Nucleus accumbens (tissue), 56 donors: ENCODE measurements around the gene SF3A1.
"Not testable (repeated sequence)": the region's sequence is repeated elsewhere in the genome, so short reads cannot be mapped to it uniquely, and the experiment has no call there.

Experiments
- DNase-seq, 56 donors: peaks; one replicate each; lab custom pipeline; 2025; lab: John Stamatoyannopoulos, UW

The SF3A1 gene

DNA sequence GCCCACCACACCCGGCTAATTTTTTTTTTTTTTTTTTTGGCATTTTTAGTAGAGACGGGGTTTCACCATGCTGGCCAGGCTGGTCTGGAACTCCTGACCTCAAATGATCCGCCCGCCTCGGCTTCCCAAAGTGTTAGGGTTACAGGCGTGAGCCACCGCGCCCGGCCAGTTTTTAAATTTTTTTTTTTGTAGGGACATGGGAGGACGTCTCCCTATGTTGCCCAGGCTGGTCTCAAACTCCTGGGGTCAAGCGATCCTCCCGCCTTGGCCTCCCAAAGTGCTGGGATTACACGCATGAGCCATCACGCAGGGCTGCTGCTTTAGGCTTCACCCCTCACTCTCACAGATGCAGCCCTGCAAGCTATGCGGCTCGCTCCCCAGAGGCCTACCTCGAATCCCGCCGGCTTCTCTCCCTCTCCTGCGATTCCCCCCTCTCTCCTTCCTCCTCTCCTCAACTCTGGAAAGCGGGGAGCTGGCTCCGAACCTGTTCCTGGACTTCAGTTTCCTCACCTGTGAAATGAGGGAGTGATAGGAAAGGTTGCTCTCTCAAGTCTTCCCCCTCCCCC lies 1.0 kb upstream of the SF3A1 start:
- no peak for DNase-seq

DNA sequence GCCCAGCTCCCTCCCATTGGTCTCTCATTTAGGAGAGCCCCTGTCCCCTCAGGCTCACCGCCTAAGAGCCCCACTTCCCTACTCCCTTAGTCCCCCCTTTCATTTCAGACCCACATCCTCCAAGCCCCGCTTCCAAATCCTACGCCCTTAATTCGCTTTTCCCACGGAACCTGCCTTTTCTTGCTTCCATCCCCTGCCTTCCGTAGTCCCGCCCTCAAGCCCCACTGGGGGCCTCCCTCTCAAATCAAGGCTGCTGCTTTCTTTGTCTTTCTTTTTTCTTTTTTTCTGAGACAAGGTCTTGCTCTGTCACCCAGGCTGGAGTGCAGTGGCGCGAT lies 509 bp upstream of the SF3A1 start:
- DNase-seq: peak in 3 of 56 donors; percentile 42 to 54 (median 52)

DNA sequence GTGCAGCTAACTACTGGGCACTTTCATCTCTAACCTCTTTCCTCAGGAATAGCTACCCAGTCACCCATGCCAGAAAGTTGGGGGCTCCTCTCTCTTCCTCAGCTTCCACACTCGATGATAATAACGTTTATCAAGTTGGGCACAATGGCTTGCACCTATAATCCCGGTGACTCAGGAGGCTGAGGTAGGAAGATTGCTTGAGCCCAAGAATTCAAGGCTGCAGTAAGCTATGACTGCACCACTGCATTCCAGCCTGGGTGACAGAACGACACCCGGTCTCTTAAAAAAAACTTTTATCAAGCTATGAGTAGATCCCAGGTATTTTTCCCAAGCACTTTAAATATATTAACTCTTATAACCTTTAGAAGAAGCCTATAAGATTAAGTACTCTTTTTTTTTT lies 2.0 kb downstream of the SF3A1 start:
- DNase-seq: no peak

DNA sequence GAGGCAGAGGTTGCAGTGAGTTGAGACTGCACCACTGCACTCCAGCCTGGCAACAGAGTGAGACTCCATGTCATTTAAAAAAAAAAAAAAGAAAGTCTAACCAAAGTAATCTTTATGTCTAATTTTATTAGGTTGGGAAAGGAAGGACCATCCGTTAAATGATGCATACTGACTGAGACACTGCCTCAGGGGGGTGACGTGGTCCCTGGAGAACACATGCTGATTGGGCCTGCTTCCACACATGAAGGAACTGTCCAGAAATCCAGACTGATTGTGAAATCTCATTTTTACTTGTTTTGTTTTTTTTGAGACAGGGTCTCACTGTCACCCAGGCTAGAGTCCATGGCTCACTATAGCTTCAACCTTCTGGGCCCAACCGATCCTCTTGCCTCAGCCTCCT lies 5.5 kb downstream of the SF3A1 start:
- no peak for DNase-seq

DNA sequence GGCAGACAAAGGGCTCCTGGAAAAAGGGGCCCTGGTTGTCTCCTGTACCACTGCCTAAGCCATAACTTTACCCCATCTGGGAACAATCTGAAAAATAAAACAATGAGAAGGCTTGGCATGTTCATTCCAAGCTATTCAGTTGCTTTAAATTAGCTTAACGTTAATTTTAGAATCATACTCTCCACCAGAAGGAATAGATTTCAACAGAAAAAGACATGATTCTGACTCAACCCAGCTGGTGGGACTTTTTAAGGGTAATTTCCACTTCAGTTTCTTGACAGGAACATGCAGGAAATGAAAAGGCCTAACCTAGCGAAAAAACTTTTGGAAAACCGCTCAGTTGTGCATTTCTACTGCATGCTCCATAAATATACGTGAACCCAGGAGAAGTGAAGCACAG lies 7.9 kb downstream of the SF3A1 start:
- DNase-seq: peak in 1 of 56 donors; percentile 9

DNA sequence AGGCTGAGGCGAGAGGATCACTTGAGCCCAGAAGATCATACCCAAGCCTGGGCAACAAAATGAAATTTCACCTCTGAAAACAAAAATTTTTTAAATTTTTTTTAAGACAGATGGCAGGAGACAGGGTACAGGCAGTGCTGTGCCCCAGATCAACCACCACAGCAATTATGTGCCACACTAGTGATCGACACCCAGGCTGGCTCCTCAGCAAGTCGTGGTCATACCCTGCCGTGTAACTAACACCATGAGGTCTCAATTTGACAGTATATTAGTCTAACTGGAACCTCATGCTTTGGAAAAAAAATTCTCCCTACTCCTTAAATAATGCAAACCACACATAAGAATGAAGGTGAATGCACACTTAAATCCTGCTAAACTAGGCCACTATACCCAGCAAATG lies 8.3 kb downstream of the SF3A1 start:
- DNase-seq: no peak

DNA sequence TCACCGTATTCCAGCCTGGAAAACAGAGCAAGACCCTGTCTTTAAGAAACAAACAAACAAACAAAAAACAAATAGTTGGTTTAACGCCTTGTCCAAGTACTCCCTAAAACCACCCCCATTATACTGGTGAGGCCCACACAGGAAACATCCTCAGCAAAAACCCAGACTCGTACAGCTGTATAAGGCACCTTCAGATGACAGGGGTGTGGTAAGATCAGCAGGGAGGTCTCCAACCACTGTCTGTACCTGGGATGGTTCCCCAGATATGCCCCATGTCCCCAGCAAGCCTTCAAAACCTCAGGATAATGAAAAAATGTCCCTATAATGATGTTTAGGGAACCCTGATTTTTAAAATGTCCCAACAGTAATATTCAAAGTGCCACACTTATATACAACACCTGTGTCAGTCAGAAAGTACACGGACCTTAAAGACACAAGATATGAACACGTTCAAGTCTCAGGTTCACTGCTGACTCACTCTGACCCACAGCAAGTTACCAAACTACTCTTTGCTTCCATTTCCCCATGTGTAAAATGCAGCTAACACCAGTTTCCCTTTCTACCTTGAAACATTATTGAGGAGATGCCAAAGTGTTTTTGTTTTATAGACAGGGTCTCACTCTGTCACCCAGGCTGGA lies 9.3 kb downstream of the SF3A1 start:
- no peak for DNase-seq

DNA sequence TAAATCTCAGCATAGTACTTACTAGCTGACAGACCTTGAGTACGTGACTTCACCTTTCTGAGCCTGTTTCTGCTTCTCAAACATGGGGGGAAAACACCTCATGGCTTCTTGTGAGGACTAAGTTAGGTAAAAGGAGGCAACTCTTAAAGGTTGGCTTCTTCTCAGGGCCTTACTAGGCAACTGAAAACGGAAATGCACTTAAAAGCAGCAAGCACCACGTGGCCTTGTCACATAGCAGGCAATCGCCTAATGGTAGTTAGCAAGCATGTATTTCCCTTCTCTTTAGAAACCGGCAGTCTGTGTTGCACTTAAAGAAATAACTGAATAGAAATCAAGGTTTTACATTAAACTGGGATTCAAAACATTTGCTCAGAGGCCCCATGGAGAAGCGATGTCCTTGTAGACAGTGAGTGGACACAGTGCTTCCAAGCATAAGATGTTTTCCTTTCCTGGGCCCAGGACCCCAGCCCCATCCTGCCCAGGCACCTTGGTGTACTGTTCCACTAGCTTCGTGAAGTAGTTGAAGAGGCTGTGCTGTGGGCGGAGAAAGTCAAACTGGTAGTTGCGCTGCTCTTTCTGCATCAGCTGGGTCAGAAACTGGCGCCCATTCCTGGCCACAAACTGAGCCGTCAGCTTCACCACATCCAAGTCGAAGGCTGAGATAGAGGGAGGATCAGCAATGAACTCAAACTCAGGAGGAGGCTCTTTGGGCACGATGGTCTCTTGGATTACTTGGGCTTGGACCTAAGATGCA lies 12.1 kb downstream of the SF3A1 start:
- DNase-seq: no peak

DNA sequence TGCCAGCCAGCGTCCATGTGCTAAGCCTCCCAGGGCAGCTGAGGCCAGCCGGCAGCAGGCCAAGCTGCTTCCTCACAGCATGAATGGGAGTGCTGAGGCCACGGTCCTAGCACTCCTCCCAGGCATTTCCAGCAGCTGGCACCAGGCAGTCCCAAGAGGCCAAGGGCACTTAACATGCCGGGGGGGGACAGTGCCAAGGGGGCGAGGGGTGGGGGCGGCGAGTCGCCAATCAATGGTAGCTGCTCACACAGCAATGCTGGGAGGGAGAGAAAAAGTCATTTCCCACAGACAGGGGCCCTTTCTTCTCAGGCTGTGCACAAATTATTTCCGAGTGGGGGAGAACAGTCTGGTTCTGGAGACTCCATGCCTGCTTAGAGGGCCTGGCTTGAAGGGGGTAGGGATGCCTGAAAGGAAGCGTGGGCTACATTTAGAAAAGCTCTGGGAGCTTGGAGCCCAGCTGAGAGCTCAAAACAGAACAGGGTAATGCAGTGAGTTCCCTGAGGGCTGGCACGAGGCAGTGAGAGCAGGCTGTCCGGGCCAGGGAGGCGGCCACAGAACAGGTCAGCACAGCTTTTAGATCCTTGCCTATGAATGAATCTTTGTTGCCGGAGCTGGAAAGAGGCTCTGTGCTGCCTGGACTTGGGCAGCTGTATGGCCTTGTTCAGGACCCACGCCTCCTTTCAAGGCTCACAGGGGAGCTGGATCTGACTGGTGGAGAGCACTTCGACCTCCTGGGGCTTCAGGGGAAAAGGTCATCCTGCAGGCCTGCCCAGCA lies 15.6 kb downstream of the SF3A1 start:
- DNase-seq: peak; percentile 20 to 98 (median 83)

DNA sequence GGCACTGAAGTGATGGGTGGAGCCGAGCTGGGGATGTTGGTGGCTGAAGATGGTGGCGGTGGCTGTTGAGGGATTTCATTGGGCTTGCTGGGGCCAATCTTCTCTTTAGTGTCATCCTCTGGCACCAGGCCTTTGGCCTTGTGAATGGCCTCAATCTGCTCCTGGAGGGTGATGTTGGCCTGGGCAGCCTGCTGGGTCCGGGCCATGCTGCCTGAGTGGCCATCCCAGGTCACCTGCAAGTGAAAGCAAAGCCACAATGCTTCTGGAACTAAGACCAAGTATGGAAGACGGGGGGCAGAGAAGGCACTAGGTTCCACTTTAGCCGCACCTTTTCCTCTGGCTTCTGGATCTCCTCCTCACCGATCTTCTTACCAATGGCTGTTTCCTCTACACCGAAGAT lies 17.9 kb downstream of the SF3A1 start:
- no peak for DNase-seq

DNA sequence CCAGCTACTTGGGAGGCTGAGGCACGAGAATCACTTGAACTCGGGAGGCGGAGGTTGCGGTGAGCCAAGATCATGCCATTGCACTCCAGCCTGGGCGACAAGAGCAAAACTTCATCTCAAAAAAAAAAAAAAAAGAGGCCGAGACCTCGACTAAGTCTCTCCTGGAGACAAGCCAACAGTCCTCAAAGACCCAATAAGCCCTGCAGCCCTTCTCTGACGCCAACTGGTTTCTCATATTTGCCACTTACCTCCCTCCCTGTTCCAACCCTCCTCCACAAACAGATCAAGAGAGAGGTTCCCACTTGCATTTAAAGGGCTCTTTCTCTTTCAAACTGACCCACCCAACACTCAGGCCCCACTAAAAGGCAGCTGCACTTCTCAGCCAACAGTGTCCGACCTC lies 18.4 kb downstream of the SF3A1 start:
- not testable (repeated sequence) for DNase-seq

DNA sequence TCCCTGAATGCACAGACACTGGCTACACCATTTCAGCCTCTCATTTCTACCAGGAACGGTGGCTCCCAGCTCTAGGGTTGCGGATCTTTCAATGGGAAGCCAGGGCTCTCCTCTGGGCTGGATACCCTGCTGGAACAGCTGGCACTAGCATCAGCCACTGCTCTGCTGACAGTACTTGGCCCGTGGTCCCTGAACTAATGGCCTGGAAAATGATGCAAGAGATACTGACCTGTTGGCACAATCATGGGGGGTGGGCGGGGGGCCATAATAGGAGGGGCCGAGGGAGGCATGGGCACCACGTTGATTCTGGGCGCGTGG lies 19.3 kb downstream of the SF3A1 start:
- DNase-seq: peak in 2 of 56 donors; percentile 10 to 16

DNA sequence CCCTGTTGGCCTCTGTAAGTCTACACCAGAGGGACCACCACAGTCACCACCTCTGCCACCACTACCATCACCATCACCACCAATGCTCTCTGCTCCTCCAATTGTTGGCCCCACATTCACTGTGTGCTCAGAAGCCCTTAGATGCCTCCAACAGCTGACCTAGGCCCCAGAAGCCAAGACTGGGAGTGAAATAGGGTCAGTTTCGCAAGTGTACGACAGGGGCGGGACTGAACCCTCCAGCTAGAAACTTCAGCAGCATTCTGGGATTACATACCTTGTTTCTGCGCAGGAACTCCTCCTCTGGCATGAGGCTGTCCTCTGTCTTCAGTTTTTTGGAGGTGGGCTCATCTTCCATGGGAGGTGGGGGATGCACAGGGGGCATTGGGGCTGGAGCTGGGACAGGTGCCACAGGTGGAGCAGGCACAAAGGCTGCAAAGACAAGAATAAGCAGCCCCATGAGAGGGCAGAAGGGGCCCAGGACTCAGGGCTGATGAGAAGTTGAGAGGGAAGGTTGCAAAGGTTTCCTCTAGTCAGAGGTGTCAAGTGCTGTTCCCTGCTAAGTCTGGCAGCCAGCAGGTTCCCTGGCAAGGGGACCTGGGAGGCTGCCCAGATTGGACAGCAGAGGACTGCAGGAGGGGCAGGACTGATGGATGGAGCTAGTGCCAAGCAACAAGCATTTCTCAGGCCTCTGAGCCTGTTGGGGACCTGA lies 19.8 kb downstream of the SF3A1 start:
- peak in 32 of 56 donors; percentile 3 to 64 (median 26) for DNase-seq

DNA sequence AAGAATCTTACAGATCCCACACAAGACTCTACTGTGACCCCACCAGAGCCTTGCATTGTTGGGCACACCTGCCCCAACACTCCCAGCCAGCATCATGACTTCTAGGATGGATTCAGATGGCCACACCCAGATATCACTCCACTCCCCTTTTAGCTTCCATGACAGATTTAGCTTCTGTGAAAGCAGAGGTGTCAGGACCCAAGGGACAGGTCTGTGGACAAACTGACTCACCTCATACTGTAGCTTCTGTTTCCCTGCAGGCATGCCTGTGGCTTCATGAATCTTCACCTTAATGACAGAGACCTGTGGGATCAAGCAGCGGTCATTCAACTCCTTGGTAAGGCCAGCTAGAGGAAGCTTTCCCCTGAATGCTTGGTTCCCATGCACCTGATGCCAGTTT lies 21.5 kb downstream of the SF3A1 start:
- DNase-seq: no peak

DNA sequence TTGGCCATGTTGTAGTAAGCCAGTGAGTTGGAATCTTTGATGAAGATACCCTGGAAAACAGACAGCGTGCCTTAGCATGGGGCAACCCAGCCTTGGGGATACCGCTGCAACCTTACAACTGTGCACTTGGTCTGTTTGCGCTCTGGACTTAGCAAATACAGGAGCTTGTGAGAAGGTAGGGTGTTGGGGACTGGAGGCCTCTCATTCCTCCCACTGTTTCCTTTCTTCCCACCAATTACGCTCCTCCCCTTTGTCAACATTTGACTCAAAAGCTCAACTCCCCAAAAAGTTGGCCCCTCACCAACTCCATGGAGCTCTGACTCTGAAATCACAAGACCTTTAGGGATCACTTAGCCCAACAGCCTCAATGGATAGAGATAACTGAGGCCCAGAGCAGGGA lies 22.0 kb downstream of the SF3A1 start:
- no peak for DNase-seq

DNA sequence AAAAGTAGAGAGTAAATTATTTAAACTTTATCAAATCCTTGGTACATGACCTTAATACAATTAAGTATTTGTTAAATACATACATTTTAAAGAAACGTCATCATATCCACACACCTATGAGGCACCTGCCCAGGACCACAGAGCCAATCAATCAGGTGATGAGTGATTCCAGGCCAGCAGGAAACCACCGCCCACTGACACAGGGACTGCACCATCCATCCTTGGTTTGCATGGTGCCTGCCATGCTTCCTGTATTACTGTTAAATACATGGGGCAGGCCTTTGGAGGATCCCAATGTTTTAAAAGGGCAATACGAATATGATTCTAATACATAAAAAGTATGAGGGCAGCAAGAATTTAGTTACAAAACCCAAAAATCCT lies 23.0 kb downstream of the SF3A1 start:
- DNase-seq: no peak

DNA sequence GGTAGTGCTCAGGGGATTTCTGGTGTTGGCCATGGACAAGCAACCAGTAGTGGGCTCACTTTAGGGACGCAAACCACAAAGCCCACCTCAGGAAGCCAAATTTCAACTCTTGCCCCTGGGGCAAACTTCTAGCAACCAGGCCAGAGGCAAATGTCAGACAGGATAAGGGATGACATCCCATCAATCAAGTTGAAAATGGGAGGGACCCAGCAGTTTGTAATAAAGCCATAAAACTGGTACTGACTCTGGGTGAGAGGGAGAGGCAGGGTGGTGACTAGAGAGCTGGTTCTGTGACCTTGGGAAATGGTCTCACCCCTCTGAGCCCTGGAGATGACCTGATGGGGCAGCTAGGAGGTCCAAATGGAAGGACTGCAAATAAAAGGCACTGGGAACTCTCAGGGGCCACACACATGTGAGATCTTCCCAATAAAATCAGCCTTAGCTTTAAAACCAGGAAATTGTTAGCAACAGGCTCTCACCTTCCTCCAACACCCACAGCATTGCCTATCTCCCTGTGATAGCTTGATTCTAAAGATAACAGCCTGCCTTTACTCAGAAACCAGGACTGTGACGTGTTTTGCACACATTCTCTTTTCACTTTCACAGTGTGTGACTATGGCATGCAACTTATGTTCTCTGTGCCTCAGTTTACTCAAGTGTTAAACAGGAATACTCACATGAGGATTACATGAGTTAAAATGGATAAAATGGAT lies 23.5 kb downstream of the SF3A1 start:
- DNase-seq: no peak

DNA sequence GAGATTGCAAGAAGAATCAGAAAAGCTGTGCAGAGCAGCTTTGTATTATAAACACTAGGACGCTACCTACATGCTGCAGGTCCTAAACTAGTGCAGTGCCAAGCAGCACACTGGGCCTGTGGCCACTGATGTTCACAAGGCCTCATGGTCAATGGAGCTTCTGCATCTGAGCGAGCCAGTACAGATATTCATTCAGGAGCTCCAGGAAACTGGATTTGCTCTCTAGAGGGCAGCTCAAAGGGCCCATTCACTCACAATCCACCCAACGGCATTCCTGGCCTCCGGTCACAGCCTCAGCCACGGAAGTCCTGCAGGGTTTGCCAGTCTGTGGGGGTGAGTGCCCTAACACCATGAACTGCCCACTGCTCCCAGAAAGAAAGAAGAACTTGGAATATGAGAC lies 24.1 kb downstream of the SF3A1 start:
- peak in 33 of 56 donors; percentile 7 to 64 (median 32) for DNase-seq

DNA sequence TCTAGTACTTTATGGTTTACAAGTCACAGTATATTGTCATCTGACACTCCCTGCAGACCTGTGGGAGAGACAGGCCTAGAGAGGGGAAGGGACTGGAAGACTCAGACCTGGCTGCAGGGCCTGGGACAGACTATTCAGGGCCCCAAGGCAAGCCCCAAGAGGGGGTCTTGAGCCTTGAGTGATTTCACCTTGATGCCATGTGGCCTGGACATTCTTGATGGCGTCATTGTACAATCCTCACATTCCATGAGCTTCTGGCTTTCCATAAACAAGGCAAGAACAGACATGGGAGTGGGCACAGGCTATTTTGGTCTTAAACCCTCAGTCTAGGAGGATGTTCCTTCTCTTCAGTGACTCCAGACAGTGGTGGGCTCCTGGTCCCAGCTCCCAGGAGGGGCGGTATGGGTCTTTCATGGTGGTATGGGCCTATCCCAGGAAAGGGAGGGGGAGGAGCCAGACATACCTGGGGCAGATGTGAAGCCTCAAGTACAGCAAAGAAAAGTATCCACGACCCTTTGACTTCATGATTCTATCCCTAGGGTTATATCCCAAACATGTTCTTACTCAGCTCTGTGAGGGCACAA lies 28.1 kb downstream of the SF3A1 start:
- DNase-seq: no peak

DNA sequence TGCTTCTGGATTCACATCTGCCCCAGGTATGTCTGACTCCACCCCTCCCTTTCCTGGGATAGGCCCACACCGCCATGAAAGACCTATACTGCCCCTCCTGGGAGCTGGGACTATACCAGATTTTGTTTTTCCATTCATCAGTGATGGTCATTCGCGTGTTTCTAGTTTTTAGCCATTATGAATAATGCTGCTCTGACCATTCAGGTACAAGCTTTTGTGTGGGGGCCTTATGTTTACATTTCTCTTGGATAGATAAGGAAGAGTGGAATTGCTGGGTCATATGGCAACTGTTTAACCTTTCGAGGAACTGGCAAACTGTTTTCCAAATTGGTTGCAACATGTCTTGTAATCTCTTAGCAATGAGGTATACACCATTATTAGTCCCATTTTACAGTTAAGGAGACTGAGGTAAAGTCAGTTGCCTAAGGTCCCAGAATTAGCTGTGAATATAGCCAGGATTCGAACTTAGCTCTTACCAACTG lies 28.8 kb downstream of the SF3A1 start:
- DNase-seq: no peak
